Karpas-422 (cell line): Measurements from ENCODE around the gene HS3ST2. TPM values are rescaled to one million over a fixed set of nuclear protein-coding genes. Genes with fewer than 3 reads are reported as not detected.

Experiments used
- DNase-seq: peaks from one replicate; pipeline ENCODE4 v3.0.0-alpha.2; 2015
- H2AFZ ChIP-seq: fragments of 200-600 bp; sonication (generic); 2 replicates; pipeline ENCODE4 v1.6.1; 2014; ENCODE audit warnings: antibody characterized with exemption, low read length, mixed read lengths
- H3K27ac ChIP-seq: fragments of 200-600 bp; sonication (generic); 2 replicates; pipeline ENCODE4 v1.5.1; 2014; ENCODE audit warnings: mild to moderate bottlenecking, low read length, moderate library complexity
- H3K27me3 ChIP-seq: fragments of 200-600 bp; sonication (generic); 2 replicates; pipeline ENCODE4 v1.6.1; 2014; ENCODE audit warnings: low read length, mixed read lengths
- H3K36me3 ChIP-seq: fragments of 200-600 bp; sonication (generic); 2 replicates; pipeline ENCODE4 v1.6.1; 2014; ENCODE audit warnings: low read length, mixed read lengths; ENCODE audit not compliant: insufficient read depth
- H3K4me1 ChIP-seq: fragments of 200-600 bp; sonication (generic); 2 replicates; pipeline ENCODE4 v1.6.1; 2014; ENCODE audit warnings: mild to moderate bottlenecking, low read length, mixed read lengths
- H3K4me2 ChIP-seq: fragments of 200-600 bp; sonication (generic); 2 replicates; pipeline ENCODE4 v1.6.1; 2014; ENCODE audit warnings: low read length, low read depth, mild to moderate bottlenecking; ENCODE audit not compliant: poor library complexity, severe bottlenecking
- H3K4me3 ChIP-seq: fragments of 200-600 bp; sonication (generic); 2 replicates; pipeline ENCODE4 v1.5.1; 2014; ENCODE audit warnings: mild to moderate bottlenecking, antibody characterized with exemption, low read length, mixed read lengths
- H3K79me2 ChIP-seq: fragments of 200-600 bp; sonication (generic); 2 replicates; pipeline ENCODE4 v1.6.1; 2014; ENCODE audit warnings: mild to moderate bottlenecking, low read length, mixed read lengths
- H3K9ac ChIP-seq: fragments of 200-600 bp; sonication (generic); 2 replicates; pipeline ENCODE4 v1.6.0; 2014; ENCODE audit warnings: low read length
- H3K9me2 ChIP-seq: fragments of 200-600 bp; sonication (generic), shearing (Covaris generic); replicated peaks from 2 replicates; pipeline ENCODE4 v1.6.0; 2014; ENCODE audit warnings: mild to moderate bottlenecking, low read length, moderate library complexity; ENCODE audit not compliant: insufficient read depth
- H3K9me3 ChIP-seq: fragments of 300-700, 200-600 bp; sonication (generic); 2 replicates; pipeline ENCODE4 v1.6.1; 2014; ENCODE audit warnings: low read length, mixed read lengths
- H4K20me1 ChIP-seq: fragments of 200-600 bp; sonication (generic); 2 replicates; pipeline ENCODE4 v1.6.1; 2014; ENCODE audit warnings: mild to moderate bottlenecking, antibody characterized with exemption, low read length, low read depth; ENCODE audit not compliant: insufficient read depth
- total RNA-seq: library from RNA; depleted of rRNA; stranded (reverse); fragments of >200 nt; shearing (Covaris generic); gene quantifications from 2 replicates; pipeline ENCODE4 v1.2.3, GENCODE V29; 2014; ENCODE audit warnings: low replicate concordance

The HS3ST2 gene
- total RNA-seq, 1 experiment from 2014 or later, result not detected

- Histone ChIP-seq H2AFZ (no peak overlapping the region), H3K36me3 (no peaks in the 10 kb centered on the region), H3K27me3 (no peaks in the 10 kb centered on the region), H3K79me2 (no peaks in the 10 kb centered on the region), H3K9me3 (no peaks in the 10 kb centered on the region), H3K4me3 (no peak overlapping the region), H3K4me1 (no peaks in the 10 kb centered on the region), H3K27ac (no peak overlapping the region), H3K4me2 (no peak overlapping the region), H3K9ac (no peak overlapping the region), H3K9me2 (no peaks in the 10 kb centered on the region), H4K20me1 (no peaks in the 10 kb centered on the region)
- no peak for DNase-seq
Measured at GRCh38 chr16:22912654-22913053, 98.7 kb downstream of the HS3ST2 start.

GRCh38 chr16:22915003-22915402, 101.0 kb downstream of the HS3ST2 start:
- DNase-seq, result no peak
- Histone ChIP-seq H3K4me1 (no peaks in the 10 kb centered on the region), H3K9me3 (no peaks in the 10 kb centered on the region), H3K9me2 (no peaks in the 10 kb centered on the region), H3K27me3 (no peaks in the 10 kb centered on the region), H4K20me1 (no peaks in the 10 kb centered on the region), H3K79me2 (no peaks in the 10 kb centered on the region), H3K36me3 (no peaks in the 10 kb centered on the region), H2AFZ (no peak overlapping the region), H3K27ac (no peak overlapping the region), H3K4me2 (no peak overlapping the region), H3K9ac (no peak overlapping the region), H3K4me3 (no peak overlapping the region)

- H3K27ac ChIP-seq, result no peak overlapping the region
- H3K9me3 ChIP-seq, result no peaks in the 10 kb centered on the region
- H3K27me3 ChIP-seq, result no peaks in the 10 kb centered on the region
- peaks cover 9% of the 10 kb centered on the region for H3K4me1 ChIP-seq
- H2AFZ ChIP-seq, result no peak overlapping the region
- H3K4me3 ChIP-seq, result no peak overlapping the region
- no peak overlapping the region for H3K9ac ChIP-seq
- H3K4me2 ChIP-seq, result no peak overlapping the region
- no peaks in the 10 kb centered on the region for H3K79me2 ChIP-seq
- no peaks in the 10 kb centered on the region for H4K20me1 ChIP-seq
- no peaks in the 10 kb centered on the region for H3K9me2 ChIP-seq
- no peak for DNase-seq
- no peaks in the 10 kb centered on the region for H3K36me3 ChIP-seq
Measured at GRCh38 chr16:22923491-22923890, 109.5 kb downstream of the HS3ST2 start.

GRCh38 chr16:22924492-22924891, 110.5 kb downstream of the HS3ST2 start:
- peaks cover 9% of the 10 kb centered on the region for H3K4me1 ChIP-seq
- no peaks in the 10 kb centered on the region for H4K20me1 ChIP-seq
- H3K4me3 ChIP-seq, result no peak overlapping the region
- H3K36me3 ChIP-seq, result no peaks in the 10 kb centered on the region
- no peak overlapping the region for H3K9ac ChIP-seq
- no peaks in the 10 kb centered on the region for H3K9me3 ChIP-seq
- H3K27me3 ChIP-seq, result no peaks in the 10 kb centered on the region
- no peak overlapping the region for H2AFZ ChIP-seq
- DNase-seq, result no peak
- H3K27ac ChIP-seq, result no peak overlapping the region
- no peak overlapping the region for H3K4me2 ChIP-seq
- no peaks in the 10 kb centered on the region for H3K9me2 ChIP-seq
- no peaks in the 10 kb centered on the region for H3K79me2 ChIP-seq

- no peak overlapping the region for H3K9ac ChIP-seq
- no peaks in the 10 kb centered on the region for H4K20me1 ChIP-seq
- H3K27me3 ChIP-seq, result no peaks in the 10 kb centered on the region
- H3K4me2 ChIP-seq, result no peak overlapping the region
- H3K27ac ChIP-seq, result no peak overlapping the region
- no peak for DNase-seq
- no peaks in the 10 kb centered on the region for H3K79me2 ChIP-seq
- H3K9me3 ChIP-seq, result no peaks in the 10 kb centered on the region
- peaks cover 9% of the 10 kb centered on the region for H3K4me1 ChIP-seq
- no peaks in the 10 kb centered on the region for H3K36me3 ChIP-seq
- H3K9me2 ChIP-seq, result no peaks in the 10 kb centered on the region
- no peak overlapping the region for H3K4me3 ChIP-seq
- no peak overlapping the region for H2AFZ ChIP-seq
Measured at GRCh38 chr16:22926105-22926751, 112.3 kb downstream of the HS3ST2 start.

GRCh38 chr16:22927306-22927705, 113.3 kb downstream of the HS3ST2 start:
- H4K20me1 ChIP-seq, result no peaks in the 10 kb centered on the region
- no peak overlapping the region for H3K4me2 ChIP-seq
- no peak for DNase-seq
- no peak overlapping the region for H3K27ac ChIP-seq
- H3K9ac ChIP-seq, result no peak overlapping the region
- H3K9me3 ChIP-seq, result no peaks in the 10 kb centered on the region
- H3K79me2 ChIP-seq, result no peaks in the 10 kb centered on the region
- no peaks in the 10 kb centered on the region for H3K36me3 ChIP-seq
- H3K9me2 ChIP-seq, result no peaks in the 10 kb centered on the region
- peaks cover 4% of the 10 kb centered on the region for H3K4me1 ChIP-seq
- no peak overlapping the region for H3K4me3 ChIP-seq
- no peak overlapping the region for H2AFZ ChIP-seq
- no peaks in the 10 kb centered on the region for H3K27me3 ChIP-seq

- Histone ChIP-seq H3K9me3 (no peaks in the 10 kb centered on the region), H3K27me3 (no peaks in the 10 kb centered on the region), H3K79me2 (no peaks in the 10 kb centered on the region), H4K20me1 (no peaks in the 10 kb centered on the region), H3K4me1 (peaks cover 10% of the 10 kb centered on the region), H3K4me3 (no peak overlapping the region), H3K27ac (no peak overlapping the region), H3K4me2 (no peak overlapping the region), H2AFZ (no peak overlapping the region), H3K36me3 (no peaks in the 10 kb centered on the region), H3K9ac (no peak overlapping the region), H3K9me2 (no peaks in the 10 kb centered on the region)
- no peak for DNase-seq
Measured at GRCh38 chr16:22928882-22929435, 115.0 kb downstream of the HS3ST2 start.

- Histone ChIP-seq H2AFZ (no peak overlapping the region), H3K9me2 (no peaks in the 10 kb centered on the region), H3K36me3 (no peaks in the 10 kb centered on the region), H3K79me2 (no peaks in the 10 kb centered on the region), H3K9me3 (no peaks in the 10 kb centered on the region), H3K27ac (no peak overlapping the region), H4K20me1 (no peaks in the 10 kb centered on the region), H3K4me1 (peaks cover 8% of the 10 kb centered on the region), H3K4me3 (no peak overlapping the region), H3K4me2 (no peak overlapping the region), H3K27me3 (no peaks in the 10 kb centered on the region), H3K9ac (no peak overlapping the region)
- no peak for DNase-seq
Measured at GRCh38 chr16:22929461-22929860, 115.5 kb downstream of the HS3ST2 start.
